Activated CD4-positive, alpha-beta T cell treated with anti-CD3 and anti-CD28 coated beads, Interleukin-2, amount 50 U/mL, for 16 hours (primary cell): ENCODE measurements around the gene MOGAT2.
A peak's percentile ranks its signal among the peaks of the same experiment; 100 is the strongest.

Experiments used
- DNase-seq: peaks from one replicate; pipeline ENCODE4 v3.0.0-alpha.2; 2020

Gene MOGAT2

GRCh38 chr11:75760243-75760642, 42.6 kb downstream of the MOGAT2 start:
- no peak for DNase-seq

- no peak for DNase-seq
These were observed 43.3 kb downstream of the MOGAT2 start for GRCh38 chr11:75760710-75761493.

GRCh38 chr11:75762158-75762557, 44.5 kb downstream of the MOGAT2 start:
- DNase-seq, result no peak

GRCh38 chr11:75762885-75763284, 45.2 kb downstream of the MOGAT2 start:
- DNase-seq, result no peak

GRCh38 chr11:75763846-75764245, 46.2 kb downstream of the MOGAT2 start:
- no peak for DNase-seq

GRCh38 chr11:75765116-75765515, 47.5 kb downstream of the MOGAT2 start:
- DNase-seq, result no peak

- DNase-seq, result peak; percentile 24
These were observed 49.0 kb downstream of the MOGAT2 start for GRCh38 chr11:75766443-75767227.

GRCh38 chr11:75767228-75767572, 49.6 kb downstream of the MOGAT2 start:
- no peak for DNase-seq

GRCh38 chr11:75767793-75768111, 50.1 kb downstream of the MOGAT2 start:
- DNase-seq, result no peak

GRCh38 chr11:75768112-75768908, 50.7 kb downstream of the MOGAT2 start, which contains the start of gene DGAT2:
Gene DGAT2 (plus strand): TSS chr11:75768778. CDS start chr11:75768992, 214 bp downstream.
- peak; percentile 71 for DNase-seq

GRCh38 chr11:75768909-75769771, 51.5 kb downstream of the MOGAT2 start:
- no peak for DNase-seq

GRCh38 chr11:75770102-75770501, 52.5 kb downstream of the MOGAT2 start:
- DNase-seq, result no peak

- no peak for DNase-seq
These were observed 54.2 kb downstream of the MOGAT2 start for GRCh38 chr11:75771646-75772410.

GRCh38 chr11:75773595-75774353, 56.1 kb downstream of the MOGAT2 start:
- peak; percentile 79 for DNase-seq

- no peak for DNase-seq
These were observed 57.4 kb downstream of the MOGAT2 start for GRCh38 chr11:75775056-75775455.

- DNase-seq, result no peak
These were observed 58.9 kb downstream of the MOGAT2 start for GRCh38 chr11:75776546-75776945.

GRCh38 chr11:75777461-75778110, 59.9 kb downstream of the MOGAT2 start:
- peak; percentile 40 for DNase-seq

GRCh38 chr11:75778962-75779361, 61.3 kb downstream of the MOGAT2 start:
- no peak for DNase-seq

- no peak for DNase-seq
These were observed 62.3 kb downstream of the MOGAT2 start for GRCh38 chr11:75779960-75780359.

- DNase-seq, result no peak
These were observed 63.2 kb downstream of the MOGAT2 start for GRCh38 chr11:75780888-75781287.
